ENCODE measurements around the gene ZSWIM5. TPM values are rescaled to one million over a fixed set of nuclear protein-coding genes. Genes with fewer than 3 reads are reported as not detected.

Gene ZSWIM5
- total RNA-seq, 1 experiment from 2014 or later: 7.9 TPM

GRCh38 chr1:45059829-45060228, 146.6 kb downstream of the ZSWIM5 start:
- ChIA-PET POLR2A (no interaction called here), CTCF (no interaction called here)
- BruUV-seq (replicated peaks): no TSS peak
- no peak overlapping the region for H3K4me3 ChIP-seq (ENCODE audit: low read depth in 2 of 2, low read length in 2 of 2)
- no peak for TF ChIP-seq TCF7L2 (IDR thresholded peaks at IDR 0.05; ENCODE audit: low read depth, low read length)
- TF ChIP-seq REST (IDR thresholded peaks at IDR 0.05; ENCODE audit: insufficient read depth in 1 of 2, low read depth in 2 of 2, low read length in 1 of 2): no peak
- TF ChIP-seq POLR2AphosphoS5 (IDR thresholded peaks at IDR 0.05; ENCODE audit: low read depth, low read length): no peak
- no peak for TF ChIP-seq SIN3A (IDR thresholded peaks at IDR 0.05; ENCODE audit: borderline replicate concordance, insufficient read depth, low read depth, low read length)
- no peak for TF ChIP-seq CTCF (IDR thresholded peaks at IDR 0.05)
- H3K27ac ChIP-seq (ENCODE audit: low read length): no peak overlapping the region
- intact Hi-C loops (cut with micrococcal nuclease; ENCODE audit: unreplicated experiment) (no loop called here), in situ Hi-C loops (cut with HindIII; ENCODE audit: low pct_unique_long_range_greater_than_20kb, low sequenced_read_pairs) (no loop called here)
- H3K36me3 ChIP-seq (ENCODE audit: control insufficient read depth, insufficient read depth, low read length): no peaks in the 10 kb centered on the region
- no peak for DNase-seq (ENCODE audit: low read depth, low spot score)
- no peak for ATAC-seq
- no peaks in the 10 kb centered on the region for H3K4me1 ChIP-seq (ENCODE audit: control insufficient read depth, insufficient read depth, low read length)
- H3K9me3 ChIP-seq (ENCODE audit: control insufficient read depth, insufficient read depth, low read depth, low read length): no peaks in the 10 kb centered on the region
- no peaks in the 10 kb centered on the region for H3K27me3 ChIP-seq (ENCODE audit: control insufficient read depth, insufficient read depth, low read length)

- in situ Hi-C loops (cut with HindIII; ENCODE audit: low pct_unique_long_range_greater_than_20kb, low sequenced_read_pairs): no loop called here
- H3K4me3 ChIP-seq (ENCODE audit: low read depth in 2 of 2, low read length in 2 of 2): no peak overlapping the region
- no peaks in the 10 kb centered on the region for H3K36me3 ChIP-seq (ENCODE audit: control insufficient read depth, insufficient read depth, low read length)
- no peaks in the 10 kb centered on the region for H3K27me3 ChIP-seq (ENCODE audit: control insufficient read depth, insufficient read depth, low read length)
- ATAC-seq (no peak), DNase-seq (ENCODE audit: low read depth, low spot score) (no peak)
- H3K27ac ChIP-seq (ENCODE audit: low read length): no peak overlapping the region
- no peaks in the 10 kb centered on the region for H3K9me3 ChIP-seq (ENCODE audit: control insufficient read depth, insufficient read depth, low read depth, low read length)
- intact Hi-C loops (cut with micrococcal nuclease; ENCODE audit: unreplicated experiment): no loop called here
- TF ChIP-seq SIN3A (IDR thresholded peaks at IDR 0.05; ENCODE audit: borderline replicate concordance, insufficient read depth, low read depth, low read length) (no peak), REST (IDR thresholded peaks at IDR 0.05; ENCODE audit: insufficient read depth in 1 of 2, low read depth in 2 of 2, low read length in 1 of 2) (no peak)
- ChIA-PET CTCF (no interaction called here), POLR2A (no interaction called here)
- H3K4me1 ChIP-seq (ENCODE audit: control insufficient read depth, insufficient read depth, low read length): no peaks in the 10 kb centered on the region
- BruUV-seq (replicated peaks): no TSS peak
These were observed 148.9 kb downstream of the ZSWIM5 start for GRCh38 chr1:45057542-45057941.
